Activated CD4-positive, alpha-beta T cell treated with anti-CD3 and anti-CD28 coated beads, Interleukin-2, amount 10 ng/mL, durations not matched to agents 24 days and 14 days (primary cell): Measurements from ENCODE around the gene UGT1A9. TPM values are rescaled to one million over a fixed set of nuclear protein-coding genes. Genes with fewer than 3 reads are reported as not detected.
"Not testable (repeated sequence)": the region's sequence is repeated elsewhere in the genome, so short reads cannot be mapped to it uniquely, and the experiment has no call there.

Experiments
- DNase-seq: peaks from one replicate; pipeline ENCODE4 v3.0.0; 2022
- H3K27ac Mint-ChIP-seq: one replicate; pipeline ENCODE4 v1.8.0; 2022; ENCODE audit warnings: mild to moderate bottlenecking, mixed read lengths
- H3K27me3 Mint-ChIP-seq: one replicate; pipeline ENCODE4 v1.8.0; 2022; ENCODE audit warnings: mixed read lengths
- H3K36me3 Mint-ChIP-seq: one replicate; pipeline ENCODE4 v1.8.0; 2022; ENCODE audit warnings: low read depth, mild to moderate bottlenecking, mixed read lengths
- H3K4me1 Mint-ChIP-seq: one replicate; pipeline ENCODE4 v1.8.0; 2021; ENCODE audit warnings: mixed read lengths
- H3K4me3 Mint-ChIP-seq: one replicate; pipeline ENCODE4 v1.8.0; 2022; ENCODE audit warnings: mild to moderate bottlenecking, moderate library complexity, mixed read lengths
- H3K9me3 Mint-ChIP-seq: one replicate; pipeline ENCODE4 v1.8.0; 2021; ENCODE audit warnings: mixed read lengths
- intact Hi-C: fragments of 100-400 bp; cut with micrococcal nuclease; formaldehyde crosslinking; loops from one replicate; pipeline ENCODE4 v1.15.1; 2023
- total RNA-seq: library from RNA; stranded (reverse); gene quantifications from 2 replicates; pipeline ENCODE4 v1.2.3, GENCODE V29; 2022

UGT1A9 gene
- total RNA-seq, 1 donor from 2014 or later = not detected

DNA sequence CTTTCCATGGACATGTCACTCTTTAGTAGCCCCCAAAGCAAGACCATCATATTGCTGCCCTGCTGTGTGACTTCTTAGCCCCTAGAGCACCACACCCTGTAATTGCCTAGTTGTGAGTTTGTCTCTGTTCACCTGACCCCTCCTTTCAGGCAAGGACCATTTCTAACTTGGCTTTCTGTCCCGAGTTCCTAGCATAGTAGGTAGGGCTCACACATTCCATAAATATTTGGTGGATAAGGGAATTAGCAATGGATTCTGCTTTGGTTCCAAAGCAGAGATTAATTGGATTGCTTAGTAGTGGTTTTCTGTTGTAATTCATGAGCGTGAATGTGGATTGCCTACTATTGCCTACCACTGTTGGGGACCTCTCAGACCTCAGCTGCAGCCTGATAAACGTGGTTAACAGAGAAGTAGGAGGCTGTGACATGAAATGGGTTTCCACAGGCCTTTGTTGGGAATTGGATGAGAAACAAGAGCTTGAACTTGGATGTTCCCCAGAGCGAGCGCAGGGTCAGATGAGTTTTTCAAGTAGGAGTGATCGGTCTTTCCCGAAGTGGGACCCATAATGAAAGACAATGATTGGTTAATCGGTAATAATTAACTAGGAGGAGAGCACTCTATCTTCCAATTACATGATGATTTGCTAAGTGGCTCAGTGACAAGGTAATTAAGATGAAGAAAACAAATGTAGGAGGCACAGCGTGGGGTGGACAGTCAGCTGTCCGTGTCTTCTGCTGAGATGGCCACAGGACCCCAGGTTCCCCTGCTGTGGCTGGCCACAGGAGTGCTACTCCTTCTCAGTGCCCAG, 75.0 kb downstream of the UGT1A9 start:
- H3K4me3 Mint-ChIP-seq = no peak overlapping the region
- no peak overlapping the region for H3K27ac Mint-ChIP-seq
- DNase-seq = no peak
- H3K36me3 Mint-ChIP-seq = no peaks in the 10 kb centered on the region
- H3K4me1 Mint-ChIP-seq = no peaks in the 10 kb centered on the region
- no peaks in the 10 kb centered on the region for H3K27me3 Mint-ChIP-seq
- intact Hi-C loops = no loop called here
- H3K9me3 Mint-ChIP-seq = peaks cover 13% of the 10 kb centered on the region

DNA sequence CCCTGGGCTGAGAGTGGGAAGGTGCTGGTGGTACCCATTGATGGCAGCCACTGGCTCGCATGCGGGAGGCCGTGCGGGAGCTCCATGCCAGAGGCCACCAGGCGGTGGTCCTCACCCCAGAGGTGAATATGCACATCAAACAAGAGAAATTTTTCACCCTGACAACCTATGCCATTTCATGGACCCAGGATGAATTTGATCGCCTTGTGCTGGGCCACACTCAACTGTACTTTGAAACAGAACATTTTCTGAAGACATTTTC, 75.5 kb downstream of the UGT1A9 start:
- Mint-ChIP-seq H3K27ac (no peak overlapping the region), H3K27me3 (no peaks in the 10 kb centered on the region), H3K36me3 (no peaks in the 10 kb centered on the region), H3K4me1 (no peaks in the 10 kb centered on the region), H3K4me3 (no peak overlapping the region), H3K9me3 (peaks cover 17% of the 10 kb centered on the region)
- DNase-seq = no peak
- intact Hi-C loops = no loop called here

- H3K36me3 Mint-ChIP-seq, H3K4me1 Mint-ChIP-seq, H3K4me3 Mint-ChIP-seq, DNase-seq, intact Hi-C loops, H3K27ac Mint-ChIP-seq, H3K27me3 Mint-ChIP-seq: not testable (repeated sequence)
- H3K9me3 Mint-ChIP-seq = peaks cover 17% of the 10 kb centered on the region
These were observed 79.0 kb downstream of the UGT1A9 start for GRCh38 chr2:233750689-233751088.

- H3K4me1 Mint-ChIP-seq, DNase-seq, intact Hi-C loops, H3K36me3 Mint-ChIP-seq, H3K4me3 Mint-ChIP-seq, H3K27me3 Mint-ChIP-seq, H3K27ac Mint-ChIP-seq: not testable (repeated sequence)
- peaks cover 17% of the 10 kb centered on the region for H3K9me3 Mint-ChIP-seq
These were observed 79.7 kb downstream of the UGT1A9 start for GRCh38 chr2:233751212-233752009.

- intact Hi-C loops = no loop called here
- Mint-ChIP-seq H3K9me3 (peaks cover 9% of the 10 kb centered on the region), H3K27me3 (no peaks in the 10 kb centered on the region), H3K4me3 (no peak overlapping the region), H3K36me3 (no peaks in the 10 kb centered on the region), H3K4me1 (no peaks in the 10 kb centered on the region), H3K27ac (no peak overlapping the region)
- no peak for DNase-seq
These were observed 83.3 kb downstream of the UGT1A9 start for GRCh38 chr2:233754872-233755611.

DNA sequence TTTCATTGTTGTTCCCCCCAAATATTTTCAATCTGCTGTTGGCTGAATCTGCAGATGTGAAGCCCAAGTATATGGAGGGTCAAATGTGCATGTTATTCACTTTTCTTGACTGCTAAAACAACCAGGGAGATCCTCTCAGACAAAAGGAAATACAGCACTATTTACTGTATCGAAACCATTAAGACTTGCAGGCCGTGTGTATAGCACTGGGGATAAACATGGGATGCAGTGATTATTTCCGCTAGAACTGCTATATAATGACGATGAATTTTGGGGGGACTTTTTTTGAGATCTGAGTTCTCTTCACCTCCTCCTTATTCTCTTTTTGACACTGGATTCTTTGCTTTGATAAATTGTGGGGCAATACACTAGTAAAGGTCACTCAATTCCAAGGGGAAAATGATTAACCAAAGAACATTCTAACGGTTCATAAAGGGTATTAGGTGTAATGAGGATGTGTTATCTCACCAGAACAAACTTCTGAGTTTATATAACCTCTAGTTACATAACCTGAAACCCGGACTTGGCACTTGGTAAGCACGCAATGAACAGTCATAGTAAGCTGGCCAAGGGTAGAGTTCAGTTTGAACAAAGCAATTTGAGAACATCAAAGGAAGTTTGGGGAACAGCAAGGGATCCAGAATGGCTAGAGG, 84.9 kb downstream of the UGT1A9 start:
- no peaks in the 10 kb centered on the region for H3K4me1 Mint-ChIP-seq
- peaks cover 5% of the 10 kb centered on the region for H3K9me3 Mint-ChIP-seq
- no peak overlapping the region for H3K4me3 Mint-ChIP-seq
- no peak overlapping the region for H3K27ac Mint-ChIP-seq
- no peak for DNase-seq
- H3K27me3 Mint-ChIP-seq = no peaks in the 10 kb centered on the region
- intact Hi-C loops = no loop called here
- H3K36me3 Mint-ChIP-seq = no peaks in the 10 kb centered on the region

GRCh38 chr2:233758141-233758540, 86.4 kb downstream of the UGT1A9 start:
- no peaks in the 10 kb centered on the region for H3K9me3 Mint-ChIP-seq
- no peaks in the 10 kb centered on the region for H3K4me1 Mint-ChIP-seq
- no peak for DNase-seq
- no peaks in the 10 kb centered on the region for H3K27me3 Mint-ChIP-seq
- intact Hi-C loops = no loop called here
- no peaks in the 10 kb centered on the region for H3K36me3 Mint-ChIP-seq
- no peak overlapping the region for H3K27ac Mint-ChIP-seq
- no peak overlapping the region for H3K4me3 Mint-ChIP-seq

GRCh38 chr2:233758849-233759248, 87.2 kb downstream of the UGT1A9 start:
- Mint-ChIP-seq H3K36me3 (no peaks in the 10 kb centered on the region), H3K9me3 (no peaks in the 10 kb centered on the region)

DNA sequence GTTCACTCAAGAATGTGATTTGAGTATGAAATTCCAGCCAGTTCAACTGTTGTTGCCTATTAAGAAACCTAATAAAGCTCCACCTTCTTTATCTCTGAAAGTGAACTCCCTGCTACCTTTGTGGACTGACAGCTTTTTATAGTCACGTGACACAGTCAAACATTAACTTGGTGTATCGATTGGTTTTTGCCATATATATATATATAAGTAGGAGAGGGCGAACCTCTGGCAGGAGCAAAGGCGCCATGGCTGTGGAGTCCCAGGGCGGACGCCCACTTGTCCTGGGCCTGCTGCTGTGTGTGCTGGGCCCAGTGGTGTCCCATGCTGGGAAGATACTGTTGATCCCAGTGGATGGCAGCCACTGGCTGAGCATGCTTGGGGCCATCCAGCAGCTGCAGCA, 88.3 kb downstream of the UGT1A9 start, which contains the start of gene UGT1A1:
UGT1A1 (plus strand) TSS at position 228 of the 400 bp plus-strand sequence; CDS start at position 246, 18 bp downstream.
- DNase-seq = no peak
- Mint-ChIP-seq H3K36me3 (no peaks in the 10 kb centered on the region), H3K4me3 (no peak within 1 kb of the TSS), H3K27me3 (peaks cover 8% of the 10 kb centered on the region), H3K27ac (no peak within 1 kb of the TSS), H3K4me1 (peaks cover 3% of the 10 kb centered on the region), H3K9me3 (no peaks in the 10 kb centered on the region)
- intact Hi-C loops = no loop called here

More at GRCh38 chr2:233758849-233759248, 87.2 kb downstream of the UGT1A9 start:
- Mint-ChIP-seq H3K4me3 (no peak overlapping the region), H3K27me3 (peaks cover 5% of the 10 kb centered on the region), H3K4me1 (no peaks in the 10 kb centered on the region), H3K27ac (no peak overlapping the region)
- DNase-seq = no peak
- intact Hi-C loops = no loop called here

DNA sequence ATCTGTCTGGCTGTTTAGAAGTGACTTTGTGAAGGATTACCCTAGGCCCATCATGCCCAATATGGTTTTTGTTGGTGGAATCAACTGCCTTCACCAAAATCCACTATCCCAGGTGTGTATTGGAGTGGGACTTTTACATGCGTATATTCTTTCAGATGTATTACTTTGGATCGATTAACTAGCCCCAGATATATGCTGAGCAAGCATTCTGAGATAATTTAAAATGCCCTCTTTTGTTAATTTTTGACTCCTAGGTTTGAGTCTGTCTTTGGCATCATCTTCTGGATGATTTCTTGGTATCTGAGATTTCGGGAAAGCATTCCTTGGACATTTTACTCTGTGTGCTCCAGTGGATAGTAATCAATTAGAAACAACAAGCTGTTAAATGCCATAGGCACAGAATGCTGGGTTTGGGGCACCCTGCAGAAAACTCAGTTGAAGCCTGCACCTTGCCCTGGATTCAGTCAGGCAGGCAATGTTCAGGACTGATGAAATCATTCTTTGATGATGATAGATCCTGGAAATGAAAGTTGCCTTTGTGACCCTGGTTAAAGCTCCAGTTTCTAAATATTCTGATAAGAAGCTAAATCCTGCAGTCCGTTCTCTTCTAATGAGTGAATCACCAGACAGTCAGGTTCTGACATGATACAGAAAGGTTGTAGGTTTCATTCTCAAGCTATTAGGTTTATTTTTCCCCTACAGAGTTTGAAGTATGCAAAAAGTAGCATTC, 89.5 kb downstream of the UGT1A9 start:
- intact Hi-C loops = no loop called here
- H3K27ac Mint-ChIP-seq = no peak overlapping the region
- H3K4me1 Mint-ChIP-seq = peaks cover 3% of the 10 kb centered on the region
- H3K4me3 Mint-ChIP-seq = no peak overlapping the region
- DNase-seq = no peak
- H3K36me3 Mint-ChIP-seq = no peaks in the 10 kb centered on the region
- H3K9me3 Mint-ChIP-seq = no peaks in the 10 kb centered on the region
- peaks cover 10% of the 10 kb centered on the region for H3K27me3 Mint-ChIP-seq

GRCh38 chr2:233764264-233764663, 92.6 kb downstream of the UGT1A9 start:
- no peaks in the 10 kb centered on the region for H3K36me3 Mint-ChIP-seq
- H3K4me1 Mint-ChIP-seq = peaks cover 3% of the 10 kb centered on the region
- DNase-seq = no peak
- H3K9me3 Mint-ChIP-seq = no peaks in the 10 kb centered on the region
- no peak overlapping the region for H3K27ac Mint-ChIP-seq
- peaks cover 12% of the 10 kb centered on the region for H3K27me3 Mint-ChIP-seq
- no peak overlapping the region for H3K4me3 Mint-ChIP-seq
- intact Hi-C loops = no loop called here

GRCh38 chr2:233764761-233765160, 93.1 kb downstream of the UGT1A9 start:
- Mint-ChIP-seq H3K4me1 (peaks cover 3% of the 10 kb centered on the region), H3K27me3 (peaks cover 12% of the 10 kb centered on the region), H3K9me3 (no peaks in the 10 kb centered on the region), H3K4me3 (no peak overlapping the region), H3K36me3 (no peaks in the 10 kb centered on the region), H3K27ac (no peak overlapping the region)
- no peak for DNase-seq
- intact Hi-C loops = no loop called here

DNA sequence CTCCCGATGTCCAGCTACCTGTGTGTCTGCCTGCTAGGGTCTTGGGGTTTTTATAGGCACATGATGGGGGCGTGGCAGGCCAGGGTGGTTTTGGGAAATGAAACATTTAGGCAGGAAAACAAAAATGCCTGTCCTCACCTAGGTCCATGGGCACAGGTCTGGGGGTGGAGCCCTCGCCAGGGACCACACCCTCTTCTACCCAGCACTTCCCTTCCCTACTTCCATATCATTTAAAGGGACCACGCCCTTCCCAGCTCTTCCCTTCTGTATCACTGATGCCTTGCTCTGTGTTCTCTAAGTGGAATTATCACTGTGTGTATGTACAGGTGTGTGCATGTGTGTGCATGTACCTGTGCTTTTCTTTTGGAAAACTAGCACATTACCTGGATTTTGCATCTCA, 94.7 kb downstream of the UGT1A9 start:
- Mint-ChIP-seq H3K36me3 (no peaks in the 10 kb centered on the region), H3K4me3 (no peak overlapping the region), H3K27ac (no peak overlapping the region), H3K27me3 (peaks cover 12% of the 10 kb centered on the region), H3K4me1 (peaks cover 3% of the 10 kb centered on the region), H3K9me3 (no peaks in the 10 kb centered on the region)
- no peak for DNase-seq
- intact Hi-C loops = no loop called here
